Ishikawa (cell line): ENCODE measurements around the gene PRKN.

ENCODE experiments used
- CEBPB ChIP-seq: IDR thresholded peaks from 2 replicates; pipeline ENCODE4 v1.6.1; 2012
- TEAD4 ChIP-seq: IDR thresholded peaks from 2 replicates; pipeline ENCODE4 v1.6.1; 2012
- USF1 ChIP-seq: IDR thresholded peaks from 2 replicates; pipeline ENCODE4 v1.6.1; 2012

- TF ChIP-seq USF1: no peak
- TF ChIP-seq TEAD4: no peak
- TF ChIP-seq CEBPB: no peak
Observed at GRCh38 chr6:162526960-162527359, 200.6 kb downstream of the PRKN start.
